Lower leg skin (tissue), 4 donors: ENCODE data around the gene SHBG. TPM values are rescaled to one million over a fixed set of nuclear protein-coding genes. Genes with fewer than 3 reads are reported as not detected.

ENCODE experiments used
- DNase-seq, 2 donors: peaks; one replicate each; pipeline ENCODE4 v3.0.0-alpha.2; 2019; ENCODE audit warnings: low spot score in 2 of 2
- H3K4me3 ChIP-seq: fragments of 200-600 bp; sonication (generic); 2 replicates; pipeline ENCODE4 v1.5.1; 2017; ENCODE audit warnings: mild to moderate bottlenecking, low read depth; ENCODE audit not compliant: poor library complexity, severe bottlenecking
- CTCF ChIP-seq, 3 donors: fragments of 450-650 bp; IDR thresholded peaks; one replicate each; pipeline ENCODE4 v1.5.1; 2016; ENCODE audit warnings: antibody characterized with exemption in 3 of 3, mild to moderate bottlenecking in 3 of 3, moderate library complexity in 2 of 3
- POLR2A ChIP-seq, 2 donors: fragments of 450-650 bp; IDR thresholded peaks; one replicate each; pipeline ENCODE4 v1.6.1; 2016 to 2017; ENCODE audit warnings: antibody characterized with exemption in 2 of 2, mild to moderate bottlenecking in 1 of 2, moderate library complexity in 1 of 2
- WGBS, 2 donors: methylation state at CpG; one replicate each; pipeline ENCODE4 v1.1.5; 2018; 5-methylcytosine and 5-hydroxymethylcytosine counted together
- intact Hi-C: fragments of 100-400 bp; cut with DNase I; formaldehyde crosslinking; loops from one replicate; pipeline ENCODE4 v1.15.0; 2023; ENCODE audit warnings: low total_unique reads
- total RNA-seq, 4 donors: library from RNA; depleted of rRNA; stranded (reverse); fragments of >200 nt; gene quantifications; one replicate each; pipeline ENCODE4 v1.1.0, GENCODE V29; 2016

The SHBG gene
- total RNA-seq, 4 donors from 2014 or later: not detected

- intact Hi-C loops: no loop called here
- no peak for TF ChIP-seq POLR2A (IDR thresholded peaks at IDR 0.05)
- TF ChIP-seq CTCF (IDR thresholded peaks at IDR 0.05): no peak
- 79 to 81% methylated on average over 16 of the region's 16 CpGs for WGBS, 2 donors
- no peak overlapping the region for H3K4me3 ChIP-seq
- DNase-seq: no peak
These were observed 25.1 kb downstream of the SHBG start for GRCh38 chr17:7654832-7655540.

DNA sequence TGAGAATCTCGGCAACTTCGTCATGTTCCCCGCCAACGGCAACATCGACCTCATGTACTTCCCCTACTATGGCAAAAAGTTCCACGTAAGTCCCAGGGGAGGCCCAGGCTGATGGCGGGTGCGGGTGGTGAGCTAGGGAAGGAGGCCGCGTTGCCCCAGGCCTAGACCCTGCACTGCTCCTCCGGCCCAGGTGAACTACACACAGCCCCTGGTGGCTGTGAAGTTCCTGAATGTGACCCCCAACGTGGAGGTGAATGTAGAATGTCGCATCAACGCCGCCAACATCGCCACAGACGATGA lies 25.6 kb downstream of the SHBG start:
- DNase-seq: no peak
- intact Hi-C loops: no loop called here
- no peak overlapping the region for H3K4me3 ChIP-seq
- 91 to 92% methylated on average over 17 of the region's 17 CpGs for WGBS, 2 donors
- TF ChIP-seq POLR2A (IDR thresholded peaks at IDR 0.05) (no peak), CTCF (IDR thresholded peaks at IDR 0.05) (no peak)

GRCh38 chr17:7656958-7657609 lies 27.1 kb downstream of the SHBG start:
- 49 to 57% methylated on average over 10 of the region's 10 CpGs for WGBS, 2 donors
- intact Hi-C loops: no loop called here
- no peak for DNase-seq
- no peak overlapping the region for H3K4me3 ChIP-seq
- TF ChIP-seq POLR2A (IDR thresholded peaks at IDR 0.05) (no peak), CTCF (IDR thresholded peaks at IDR 0.05) (no peak)

DNA sequence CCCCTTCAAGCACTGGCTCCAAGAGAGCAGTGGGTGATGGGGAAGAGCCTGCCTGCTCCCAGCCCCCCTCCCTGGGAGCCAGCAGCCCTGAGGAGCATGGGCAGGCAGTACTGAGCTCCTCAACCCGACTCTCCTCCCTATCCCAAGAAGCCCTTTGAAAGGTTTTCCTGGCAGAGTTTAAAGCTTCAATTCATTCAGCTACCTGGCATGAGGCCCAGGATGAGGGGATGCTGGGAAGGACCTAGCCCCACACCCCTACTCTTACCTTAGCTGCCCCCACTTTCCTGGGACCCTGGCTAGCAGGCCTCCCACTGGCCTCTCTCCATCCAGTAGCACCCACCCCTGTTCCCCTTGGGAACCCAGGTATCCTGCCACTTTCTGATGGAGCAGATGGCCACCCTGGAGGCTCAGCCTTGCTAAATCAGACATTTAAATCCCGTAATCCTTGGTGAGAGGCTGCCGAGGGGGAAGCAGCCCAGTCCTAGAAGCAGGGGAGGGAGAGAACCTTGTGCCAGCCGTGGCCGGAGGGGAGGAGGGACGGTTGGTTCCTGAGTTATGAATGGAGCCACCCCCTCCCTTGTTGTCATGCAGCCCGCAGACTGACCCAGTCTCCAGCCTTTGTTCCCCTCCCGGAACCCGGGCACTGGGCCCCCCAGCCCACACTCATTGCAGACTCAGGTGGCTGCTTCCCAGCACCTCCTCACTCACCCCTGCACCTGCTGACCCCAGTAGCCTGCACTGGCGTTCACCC lies 37.9 kb downstream of the SHBG start:
- no peak for DNase-seq
- TF ChIP-seq POLR2A (IDR thresholded peaks at IDR 0.05): no peak
- no peak for TF ChIP-seq CTCF (IDR thresholded peaks at IDR 0.05)
- H3K4me3 ChIP-seq: no peak overlapping the region
- WGBS, 2 donors: 78 to 79% methylated on average over 10 of the region's 10 CpGs
- intact Hi-C loops: no loop called here

DNA sequence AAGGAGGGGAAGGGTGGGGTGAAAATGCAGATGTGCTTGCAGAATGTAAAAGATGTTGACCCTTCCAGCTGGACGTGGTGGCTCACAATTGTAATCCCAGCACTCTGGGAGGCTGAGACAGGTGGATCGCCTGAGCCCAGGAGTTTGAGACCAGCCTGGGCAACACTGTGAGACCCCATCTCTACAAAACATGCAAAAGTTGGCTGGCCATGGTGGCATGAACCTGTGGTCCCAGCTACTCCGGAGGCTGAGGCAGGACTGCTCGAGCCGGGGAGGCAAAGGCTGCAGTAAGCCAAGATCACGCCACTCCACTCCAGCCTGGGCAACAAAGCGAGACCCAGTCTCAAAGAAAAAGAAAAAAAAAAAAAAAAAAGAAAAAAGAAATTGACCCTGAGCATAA lies 38.5 kb downstream of the SHBG start:
- TF ChIP-seq POLR2A (IDR thresholded peaks at IDR 0.05) (no peak), CTCF (IDR thresholded peaks at IDR 0.05) (no peak)
- no peak overlapping the region for H3K4me3 ChIP-seq
- WGBS, 2 donors: 91 to 95% methylated on average over 7 of the region's 7 CpGs
- no peak for DNase-seq
- intact Hi-C loops: no loop called here
